GM18870 (cell line): ENCODE results near the gene CPPED1.

Source experiments
- ATAC-seq: cut with Tn5 transposase; IDR thresholded peaks from one replicate; pipeline ENCODE4 v1.9.1; 2021; ENCODE audit warnings: moderate library complexity; ENCODE audit not compliant: unreplicated experiment

The CPPED1 gene

DNA sequence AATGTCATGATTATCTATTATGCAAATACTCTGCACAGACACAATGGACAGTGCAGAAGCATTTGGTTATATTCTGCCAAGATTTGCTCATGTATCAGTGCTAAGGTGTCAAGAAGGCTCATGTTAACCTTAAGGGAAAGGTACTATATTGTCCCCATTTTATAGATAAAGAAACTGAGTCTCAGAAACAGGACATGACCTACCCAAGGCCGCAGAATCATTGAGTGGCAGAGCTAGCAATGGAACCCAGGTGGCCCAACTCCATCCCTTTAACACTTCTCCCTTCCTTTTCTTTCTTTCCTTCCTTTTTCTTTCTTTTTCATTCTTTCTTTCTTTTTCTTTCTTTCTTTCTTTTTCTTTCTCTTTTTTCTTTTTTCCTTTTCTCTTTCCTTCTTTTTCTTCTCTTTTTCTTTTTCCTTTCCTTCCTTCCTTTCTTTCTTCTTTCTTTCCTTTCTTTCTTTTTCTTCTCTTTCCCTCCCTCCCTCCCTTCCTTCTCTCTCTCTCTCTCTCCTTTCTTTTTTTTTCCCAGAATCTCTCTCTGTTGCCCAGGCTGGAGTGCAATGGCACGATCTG lies 149.8 kb downstream of the CPPED1 start:
- ATAC-seq, result no peak

DNA sequence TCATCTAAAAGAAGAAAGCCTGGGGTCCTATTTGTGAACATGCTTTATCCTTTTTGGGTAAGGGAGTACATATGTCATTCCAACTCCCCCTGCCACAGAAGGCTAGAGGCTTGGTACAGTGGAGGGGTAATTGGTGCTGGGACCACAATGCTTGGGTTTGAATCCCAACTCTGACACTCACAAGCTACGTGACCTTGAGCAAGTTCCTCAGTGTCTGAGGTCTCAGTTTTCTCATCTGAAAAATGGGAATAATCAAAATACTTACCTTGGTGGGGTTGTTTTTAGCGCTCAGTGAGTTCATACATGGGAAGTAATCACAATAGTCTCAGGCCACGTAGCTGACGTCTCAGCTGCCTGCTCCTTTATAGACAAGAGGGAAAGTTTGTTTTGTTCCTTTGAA lies 150.8 kb downstream of the CPPED1 start:
- no peak for ATAC-seq

DNA sequence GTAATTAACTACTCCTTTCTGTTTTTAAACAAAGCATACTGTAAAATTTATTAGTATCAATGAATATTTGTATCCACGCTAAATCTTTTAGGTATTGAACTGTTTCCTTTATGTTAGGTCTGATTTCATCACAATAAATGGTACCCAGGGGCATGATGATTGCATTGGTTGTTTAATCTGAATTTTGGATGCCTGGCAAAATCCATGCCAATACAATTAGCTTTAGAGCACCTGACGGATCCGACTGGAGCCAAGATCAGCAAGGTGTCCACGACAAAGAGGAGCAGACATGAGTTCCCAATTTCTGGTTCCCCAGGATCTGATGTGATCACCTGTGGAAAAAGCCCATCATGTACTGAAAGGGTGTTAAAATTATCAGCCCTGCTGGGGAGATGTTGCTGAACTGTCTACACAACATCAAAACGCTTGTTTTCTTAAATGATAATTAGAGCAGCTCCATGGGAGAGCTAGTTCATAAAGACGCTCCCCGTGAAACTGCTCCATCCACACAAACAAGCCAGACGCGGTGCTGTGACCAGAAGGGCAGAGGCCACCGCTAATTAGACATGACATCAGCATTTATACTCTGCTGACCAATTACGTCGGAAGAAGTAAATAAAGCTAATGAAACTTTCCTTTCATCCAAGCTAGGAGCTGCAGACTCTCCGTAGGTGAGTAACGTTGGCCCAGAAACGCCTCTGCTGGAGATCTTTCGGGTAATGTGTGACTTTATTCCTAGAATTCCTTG lies 151.7 kb downstream of the CPPED1 start:
- no peak for ATAC-seq

DNA sequence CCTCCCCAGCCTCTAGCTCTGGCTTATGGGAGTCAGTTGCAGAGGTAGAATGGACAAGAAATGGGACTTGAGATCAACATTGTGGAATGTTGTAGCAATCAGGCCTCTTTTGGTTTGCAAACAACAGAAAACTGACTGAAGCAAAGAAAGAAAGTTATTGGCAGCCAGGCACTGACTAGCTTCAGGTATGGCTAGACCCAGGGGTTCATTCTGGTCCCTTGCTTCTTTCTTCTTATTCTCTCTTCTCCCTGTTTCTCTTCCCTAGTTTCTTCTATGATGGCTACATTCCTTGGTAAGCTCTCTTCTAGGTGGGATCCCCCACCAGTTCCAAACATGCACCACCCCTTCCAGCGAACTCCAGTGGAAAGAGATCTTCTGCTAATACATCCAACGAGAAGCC lies 154.3 kb downstream of the CPPED1 start:
- no peak for ATAC-seq

DNA sequence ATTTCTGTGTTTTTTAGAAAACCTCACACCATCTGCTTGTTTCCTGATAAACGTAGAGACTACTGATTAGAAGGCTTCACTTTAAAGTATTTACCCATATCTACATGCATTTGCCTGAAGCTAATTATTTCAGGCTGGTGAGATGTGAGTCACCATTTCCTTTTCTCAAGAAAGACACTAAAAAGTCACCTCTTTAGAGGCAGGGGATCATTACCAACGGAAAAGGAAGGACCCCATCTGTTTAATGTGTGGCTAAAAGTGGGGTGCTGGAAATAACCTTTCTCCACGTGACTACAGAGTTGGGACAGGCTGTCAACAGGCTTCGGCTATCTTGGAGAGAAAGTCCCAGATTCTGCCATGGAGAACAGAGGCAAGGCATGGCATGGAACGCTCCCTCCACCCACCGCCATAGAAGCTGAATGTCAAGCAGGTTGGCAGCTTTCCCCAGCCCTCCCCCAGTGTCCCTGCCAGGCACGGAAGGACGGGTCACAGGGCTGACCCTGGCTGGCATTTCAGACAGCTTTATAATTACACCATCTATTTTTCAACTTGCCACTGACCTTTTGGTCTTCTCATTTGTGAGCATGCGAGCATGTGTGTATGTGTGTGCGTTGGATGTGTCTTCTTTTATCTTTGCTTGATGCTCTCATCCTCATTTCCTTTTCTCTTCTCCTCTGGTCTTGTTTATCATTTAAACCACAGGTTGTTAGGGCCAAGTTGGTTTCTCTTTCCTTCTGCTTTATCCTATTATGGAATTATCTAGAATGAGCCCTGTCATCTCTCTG lies 157.0 kb downstream of the CPPED1 start:
- ATAC-seq, result no peak

DNA sequence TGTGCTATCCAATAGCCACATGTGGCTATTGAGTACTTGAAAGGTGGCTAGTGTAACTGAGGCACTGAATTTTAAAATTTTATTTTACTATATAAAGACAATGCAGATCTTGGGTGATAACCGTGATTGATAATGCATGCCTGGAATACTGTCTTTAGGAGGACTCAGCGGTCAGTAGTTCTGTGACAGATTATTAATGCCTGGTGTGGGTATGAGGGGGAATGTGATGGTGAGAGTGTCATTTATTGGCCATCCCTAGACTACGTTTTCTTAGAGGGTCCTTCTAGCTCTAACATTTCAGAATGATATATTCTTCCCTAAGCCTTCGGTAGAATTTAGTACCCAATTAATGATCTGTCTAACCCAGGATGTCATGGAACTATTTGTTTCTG lies 157.6 kb downstream of the CPPED1 start:
- no peak for ATAC-seq

DNA sequence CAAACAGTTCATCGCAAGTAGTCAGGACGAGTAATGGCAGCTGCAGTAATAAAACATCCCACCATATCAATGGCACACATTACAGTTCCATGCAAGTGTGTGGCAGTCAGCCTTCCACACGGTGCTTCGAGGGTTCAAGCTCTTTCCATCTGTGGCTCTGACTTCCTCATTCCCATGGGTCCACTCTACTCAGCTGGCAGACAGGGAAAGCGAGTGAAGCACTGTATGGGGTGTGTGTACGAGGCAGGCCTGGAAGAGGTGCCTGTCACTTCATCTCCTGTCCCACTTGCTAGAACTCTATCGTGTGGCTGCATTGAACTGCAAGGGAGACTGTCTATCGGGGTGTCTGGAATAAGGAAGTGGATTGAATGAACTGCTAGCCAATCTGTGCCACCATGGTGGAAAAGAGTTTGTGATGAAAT lies 160.6 kb downstream of the CPPED1 start:
- ATAC-seq, result no peak

DNA sequence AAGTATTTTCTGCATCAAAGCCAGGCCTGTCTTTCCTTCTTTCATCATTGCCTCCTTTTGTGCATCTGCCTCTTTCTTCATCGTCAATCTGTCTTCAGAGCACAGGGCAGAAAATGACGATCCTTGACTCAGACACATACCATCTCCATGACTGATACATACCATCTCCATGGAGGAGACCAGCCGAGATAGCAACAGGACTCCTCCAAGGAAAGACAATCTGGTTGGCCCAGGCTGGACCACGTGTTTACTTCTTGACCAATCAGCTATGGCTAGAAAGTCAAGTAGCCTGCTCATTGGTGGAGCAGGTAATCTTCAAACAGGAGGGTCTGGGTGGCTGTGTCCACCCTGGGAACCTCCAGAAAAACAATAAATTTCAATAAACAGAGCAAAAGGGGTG lies 164.6 kb downstream of the CPPED1 start:
- no peak for ATAC-seq

DNA sequence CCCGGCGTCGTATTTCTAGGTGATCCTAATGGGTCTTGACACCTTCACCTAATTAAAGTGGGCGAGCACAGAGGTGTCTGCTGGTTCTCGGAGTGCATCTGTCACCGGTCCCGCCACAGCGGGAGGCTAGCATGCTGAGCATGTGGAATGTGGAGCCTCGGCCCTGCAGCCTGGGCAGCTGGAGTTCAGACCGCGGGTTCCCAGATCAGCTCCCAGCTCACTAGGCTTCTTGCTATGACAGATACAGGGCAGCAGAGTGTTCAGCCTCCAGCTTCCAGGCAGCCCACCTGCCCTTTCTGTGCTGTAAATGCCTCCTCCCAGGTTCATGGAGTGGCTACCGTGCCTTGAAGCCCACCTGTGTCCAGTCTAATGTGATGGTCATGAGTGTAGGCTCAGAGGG lies 166.7 kb downstream of the CPPED1 start:
- ATAC-seq, result no peak

DNA sequence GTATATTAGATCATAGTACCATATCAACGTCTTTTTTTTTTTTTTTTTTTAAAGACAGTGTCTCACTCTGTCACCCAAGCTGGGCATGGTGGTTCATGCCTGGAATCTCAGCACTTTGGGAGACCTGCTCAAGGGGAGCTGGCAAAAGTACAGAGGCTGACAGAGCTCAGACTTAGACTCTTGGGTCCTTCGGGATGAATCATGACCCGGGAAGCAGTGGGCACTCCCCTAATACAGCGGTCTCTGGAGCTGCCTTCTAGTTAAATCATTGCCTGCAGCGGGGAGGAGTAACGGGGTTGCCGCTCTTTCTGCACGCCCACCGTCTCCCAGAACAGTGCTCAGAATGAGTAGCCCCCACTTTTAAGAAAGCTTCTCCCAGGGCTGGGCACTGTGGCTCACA lies 174.4 kb downstream of the CPPED1 start:
- no peak for ATAC-seq

DNA sequence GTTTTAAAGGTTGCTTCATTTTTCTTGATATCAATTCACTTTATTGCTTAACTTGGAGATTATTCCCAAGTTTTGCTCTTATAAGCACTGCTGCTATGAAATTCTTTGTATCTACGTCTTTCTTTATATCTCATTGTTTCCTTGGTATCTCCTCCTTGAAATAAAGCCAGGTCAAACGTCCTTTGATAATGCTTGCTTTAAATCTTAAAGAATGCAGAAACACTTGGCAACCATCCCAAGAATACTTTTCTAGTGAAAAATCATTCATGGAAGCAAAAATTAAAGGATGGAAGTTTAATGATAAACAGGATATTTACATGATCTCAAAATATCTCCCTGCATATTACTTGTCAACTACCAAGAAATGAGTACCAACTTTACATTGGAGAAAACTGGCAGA lies 175.2 kb downstream of the CPPED1 start:
- no peak for ATAC-seq

DNA sequence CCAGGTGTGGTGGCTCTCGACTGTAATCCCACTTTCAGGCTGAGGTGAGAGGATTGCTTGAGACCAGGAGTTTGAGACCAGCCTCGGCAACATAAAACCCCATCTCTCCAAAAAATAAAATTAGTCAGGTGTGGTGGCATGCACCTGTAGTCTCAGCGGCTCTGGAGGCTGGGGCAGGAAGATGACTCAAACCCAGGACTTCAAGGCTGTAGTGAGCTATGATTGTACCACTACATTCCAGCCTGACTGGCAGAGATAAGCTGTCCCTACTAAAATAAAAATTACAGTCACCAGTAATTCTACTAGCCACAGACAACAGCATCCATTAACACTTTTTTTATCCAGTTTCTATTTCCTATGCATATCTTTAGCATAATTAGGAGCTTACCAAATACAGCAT lies 176.3 kb downstream of the CPPED1 start:
- no peak for ATAC-seq

DNA sequence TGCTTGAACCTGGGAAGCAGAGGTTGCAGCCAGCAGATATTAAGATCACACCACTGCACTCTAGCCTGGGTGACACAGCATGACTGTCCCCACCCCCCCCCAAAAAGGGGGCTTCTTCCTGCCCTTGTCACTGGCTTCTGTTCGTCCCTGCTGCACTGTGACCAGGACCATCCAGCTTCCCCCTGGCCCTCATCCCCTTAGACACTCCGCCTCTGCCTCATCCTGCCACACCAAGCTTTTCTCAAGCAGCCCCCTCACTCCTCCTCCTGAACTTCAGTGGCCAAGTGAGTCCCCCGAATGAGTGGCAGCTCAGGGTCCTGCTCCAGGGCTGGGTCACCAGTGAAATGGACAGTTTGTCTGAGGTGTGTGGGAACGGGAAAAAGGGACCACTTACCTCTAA lies 177.3 kb downstream of the CPPED1 start:
- no peak for ATAC-seq

DNA sequence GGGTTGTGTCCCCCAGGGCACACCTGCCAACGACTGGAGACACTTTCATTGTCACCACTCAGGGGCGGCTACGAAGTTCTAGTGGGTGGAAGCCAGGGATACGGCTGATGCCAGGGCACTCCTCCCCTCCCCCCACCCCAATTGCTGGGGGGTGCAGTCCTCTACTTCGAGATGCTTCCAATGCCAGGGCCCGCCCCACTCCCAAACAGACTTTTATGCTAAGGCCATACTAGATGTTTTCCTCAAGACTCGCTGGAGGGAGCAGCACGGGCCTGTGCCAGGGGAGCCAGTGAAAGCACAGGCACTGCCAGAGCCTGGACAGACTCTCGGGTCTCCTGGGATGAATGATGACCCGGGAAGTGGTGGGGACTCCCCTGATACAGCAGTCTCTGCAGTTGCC lies 178.0 kb downstream of the CPPED1 start:
- ATAC-seq, result no peak

DNA sequence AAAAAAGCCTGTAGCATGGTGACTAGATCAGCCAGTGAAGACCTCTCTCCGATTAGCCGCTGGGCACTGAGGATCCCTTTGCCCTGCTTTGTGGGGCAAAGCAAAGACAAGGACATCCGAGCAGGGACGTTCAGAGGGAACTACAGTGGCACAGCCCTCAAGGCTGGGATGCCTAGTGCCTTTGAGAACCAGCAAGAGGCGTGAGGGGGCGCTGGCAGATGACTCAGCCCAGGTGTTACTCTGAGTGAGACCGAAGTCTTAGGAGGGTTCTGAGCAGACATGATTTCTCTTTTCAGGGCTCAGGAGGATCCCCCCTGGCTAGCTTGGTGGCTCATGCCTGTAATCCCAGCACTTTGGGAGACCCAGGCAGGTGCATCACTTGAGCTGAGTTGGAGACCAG lies 178.6 kb downstream of the CPPED1 start:
- no peak for ATAC-seq

DNA sequence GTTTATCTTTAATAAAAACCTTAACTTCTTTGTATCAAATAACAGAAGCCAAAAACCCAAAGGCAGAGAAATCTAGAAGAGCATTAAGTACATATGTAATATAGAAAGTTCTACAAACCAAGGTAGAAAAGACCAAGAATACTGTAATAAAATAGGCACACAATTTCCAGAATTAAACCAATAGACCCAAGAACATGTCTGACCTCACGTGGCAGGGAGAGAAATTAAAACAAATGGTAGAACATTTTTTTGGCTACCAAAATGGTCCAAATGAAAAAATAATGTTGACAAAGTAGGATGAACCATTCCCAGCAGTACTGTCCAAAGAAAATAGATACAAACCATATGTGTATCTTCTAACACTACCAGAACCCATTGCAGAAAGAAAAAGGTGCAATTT lies 183.5 kb downstream of the CPPED1 start:
- no peak for ATAC-seq

DNA sequence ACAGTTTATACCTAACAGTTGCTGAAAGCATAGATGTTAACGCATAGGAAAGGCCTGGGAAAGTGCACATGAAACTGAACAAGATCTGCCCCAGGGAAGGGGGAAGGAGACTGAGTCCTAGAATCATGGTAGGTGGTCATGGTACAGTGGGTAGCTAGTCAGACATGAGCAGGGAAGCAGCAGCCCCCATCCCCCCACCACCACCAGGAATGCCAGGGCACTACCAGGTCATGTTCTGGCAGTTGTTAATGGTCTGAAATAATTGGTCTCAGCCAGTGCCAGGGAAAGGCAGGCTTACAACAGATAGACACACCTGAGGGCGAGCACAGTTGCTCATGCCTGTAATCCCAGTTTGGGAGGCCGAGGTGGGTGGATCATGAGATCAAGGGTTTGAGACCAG lies 185.2 kb downstream of the CPPED1 start:
- no peak for ATAC-seq

DNA sequence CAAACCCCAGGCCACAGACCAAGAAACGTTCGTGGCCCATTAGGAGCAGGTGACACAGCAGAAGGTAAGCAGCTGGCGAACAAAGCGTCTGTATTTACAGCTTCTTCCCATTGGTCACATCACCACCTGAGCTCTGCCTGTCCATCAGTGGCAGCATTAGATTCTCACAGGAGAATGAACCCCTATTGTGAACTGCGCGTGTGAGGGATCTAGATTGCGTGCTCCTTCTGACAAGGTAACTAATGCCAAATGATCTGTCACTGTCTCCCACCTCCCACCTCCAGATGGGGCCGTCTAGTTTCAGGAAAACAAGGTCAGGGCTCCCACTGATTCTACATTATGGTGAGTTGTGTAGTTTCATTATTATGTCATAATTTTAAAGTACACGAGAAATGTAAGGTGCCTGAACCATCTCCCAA lies 186.3 kb downstream of the CPPED1 start:
- ATAC-seq, result no peak

DNA sequence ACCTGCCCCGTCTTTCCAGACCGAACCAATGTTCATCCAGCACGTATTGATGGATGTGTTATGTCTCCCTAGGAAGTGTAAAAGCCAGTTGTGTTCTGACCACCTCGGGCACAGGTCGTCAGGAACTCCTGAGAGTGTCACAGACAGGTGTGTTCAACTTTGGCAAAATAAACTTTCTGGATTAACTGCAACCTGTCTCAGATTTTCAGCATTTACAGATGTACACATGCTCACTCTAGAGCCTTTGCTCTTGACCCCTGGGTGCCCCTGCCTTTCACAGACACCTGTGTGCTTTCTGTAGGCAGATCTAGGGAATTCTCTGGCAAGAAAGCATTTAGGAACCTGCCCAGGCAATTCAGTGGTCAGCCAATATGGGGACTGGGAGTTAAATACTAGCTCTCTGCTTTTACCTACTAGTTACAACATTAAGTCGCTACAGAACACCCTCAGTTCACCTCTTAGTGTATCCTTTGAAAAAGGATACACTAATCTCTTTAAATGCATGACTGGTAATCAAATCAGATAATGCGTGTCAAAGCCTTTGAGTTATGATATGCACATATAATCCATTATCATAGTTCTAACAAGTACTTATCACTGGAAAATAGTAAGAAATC lies 188.9 kb downstream of the CPPED1 start:
- ATAC-seq, result no peak

DNA sequence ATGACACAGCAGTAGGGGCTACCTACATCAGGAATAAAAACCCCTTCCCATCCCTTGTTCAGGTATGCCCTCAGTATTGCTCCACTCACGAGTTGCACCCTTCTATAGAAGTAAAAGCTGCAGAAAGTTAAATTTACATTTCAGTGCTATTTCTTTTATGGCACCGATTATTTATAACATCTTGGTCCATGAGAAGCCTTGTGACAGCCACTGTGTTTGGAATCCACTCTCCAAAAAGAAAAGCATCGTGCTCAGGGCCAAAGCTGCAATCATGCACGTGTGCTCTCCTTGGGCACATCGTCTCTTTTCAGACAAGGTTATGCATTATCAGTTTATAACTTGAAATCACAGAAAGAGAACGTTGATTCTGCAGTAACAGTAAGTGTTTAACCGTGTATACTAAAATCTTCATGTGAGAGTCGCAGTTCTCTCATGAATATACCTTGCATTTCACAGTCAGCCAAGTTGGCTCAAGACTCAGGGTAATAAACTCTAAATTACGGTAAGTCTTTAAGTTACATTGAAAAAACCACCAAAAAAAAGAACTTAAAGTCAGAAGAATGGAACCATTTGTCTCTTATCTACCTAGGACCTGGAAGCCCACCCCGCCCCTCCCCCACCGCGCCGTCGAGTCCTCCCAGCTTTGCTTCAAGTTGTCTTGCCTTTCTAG lies 189.6 kb downstream of the CPPED1 start:
- ATAC-seq, result no peak
